PC-3 (cell line): Measurements from ENCODE around the gene HOXC11.

Source experiments
- CTCF ChIP-seq: fragments of 300-600 bp; sonication (generic); conservative IDR thresholded peaks from 2 replicates; pipeline ENCODE4 v1.5.1; 2017; ENCODE audit warnings: antibody characterized with exemption, low read depth, mild to moderate bottlenecking, low read length
- EZH2phosphoT487 ChIP-seq: fragments of 300-600 bp; sonication (generic); IDR thresholded peaks from 2 replicates; pipeline ENCODE4 v1.6.1; 2018; ENCODE audit warnings: mild to moderate bottlenecking, antibody characterized with exemption, low read length, borderline replicate concordance

GRCh38 chr12:53942467-53942997 lies 30.4 kb upstream of the HOXC11 start:
- no peak for TF ChIP-seq CTCF
- no peak for TF ChIP-seq EZH2phosphoT487
